Skeletal muscle tissue (tissue), 4 donors: ENCODE results near the gene ZBTB33. TPM values are rescaled to one million over a fixed set of nuclear protein-coding genes. Genes with fewer than 3 reads are reported as not detected.
A peak's percentile ranks its signal among the peaks of the same experiment; 100 is the strongest.

Source experiments
- H3K27ac ChIP-seq: one replicate; pipeline ENCODE4 v1.7.0; 2013; ENCODE audit warnings: mild to moderate bottlenecking, low read depth, low read length, inconsistent platforms
- H3K27me3 ChIP-seq, 3 donors: one replicate each; pipeline ENCODE4 v1.7.0; 2013; ENCODE audit warnings: low read length in 3 of 3; ENCODE audit not compliant: control insufficient read depth in 3 of 3, insufficient read depth in 3 of 3
- H3K36me3 ChIP-seq, 3 donors: one replicate each; pipeline ENCODE4 v1.7.0; 2013; ENCODE audit warnings: low read length in 3 of 3; ENCODE audit not compliant: control insufficient read depth in 3 of 3, insufficient read depth in 3 of 3
- H3K4me1 ChIP-seq, 3 donors: one replicate each; pipeline ENCODE4 v1.7.0; 2013; ENCODE audit warnings: low read length in 3 of 3, mild to moderate bottlenecking in 3 of 3; ENCODE audit not compliant: control insufficient read depth in 3 of 3, insufficient read depth in 3 of 3
- H3K4me3 ChIP-seq, 3 donors: one replicate each; pipeline ENCODE4 v1.7.0; 2013; ENCODE audit warnings: low read length in 3 of 3
- H3K9ac ChIP-seq, 3 donors: one replicate each; pipeline ENCODE4 v1.7.0; 2013; ENCODE audit warnings: low read length in 3 of 3, mild to moderate bottlenecking in 3 of 3, moderate library complexity in 2 of 3, low read depth in 1 of 3
- H3K9me3 ChIP-seq, 3 donors: one replicate each; pipeline ENCODE4 v1.7.0; 2013; ENCODE audit warnings: low read length in 3 of 3; ENCODE audit not compliant: control insufficient read depth in 3 of 3
- total RNA-seq: library from RNA; depleted of rRNA; stranded (reverse); fragments of >200 nt; gene quantifications from one replicate; pipeline ENCODE4 v1.2.3, GENCODE V29; 2014
- donor health status: Osteomylitis.

The ZBTB33 gene, protein sequence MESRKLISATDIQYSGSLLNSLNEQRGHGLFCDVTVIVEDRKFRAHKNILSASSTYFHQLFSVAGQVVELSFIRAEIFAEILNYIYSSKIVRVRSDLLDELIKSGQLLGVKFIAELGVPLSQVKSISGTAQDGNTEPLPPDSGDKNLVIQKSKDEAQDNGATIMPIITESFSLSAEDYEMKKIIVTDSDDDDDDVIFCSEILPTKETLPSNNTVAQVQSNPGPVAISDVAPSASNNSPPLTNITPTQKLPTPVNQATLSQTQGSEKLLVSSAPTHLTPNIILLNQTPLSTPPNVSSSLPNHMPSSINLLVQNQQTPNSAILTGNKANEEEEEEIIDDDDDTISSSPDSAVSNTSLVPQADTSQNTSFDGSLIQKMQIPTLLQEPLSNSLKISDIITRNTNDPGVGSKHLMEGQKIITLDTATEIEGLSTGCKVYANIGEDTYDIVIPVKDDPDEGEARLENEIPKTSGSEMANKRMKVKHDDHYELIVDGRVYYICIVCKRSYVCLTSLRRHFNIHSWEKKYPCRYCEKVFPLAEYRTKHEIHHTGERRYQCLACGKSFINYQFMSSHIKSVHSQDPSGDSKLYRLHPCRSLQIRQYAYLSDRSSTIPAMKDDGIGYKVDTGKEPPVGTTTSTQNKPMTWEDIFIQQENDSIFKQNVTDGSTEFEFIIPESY
- 10.4 TPM for total RNA-seq

DNA sequence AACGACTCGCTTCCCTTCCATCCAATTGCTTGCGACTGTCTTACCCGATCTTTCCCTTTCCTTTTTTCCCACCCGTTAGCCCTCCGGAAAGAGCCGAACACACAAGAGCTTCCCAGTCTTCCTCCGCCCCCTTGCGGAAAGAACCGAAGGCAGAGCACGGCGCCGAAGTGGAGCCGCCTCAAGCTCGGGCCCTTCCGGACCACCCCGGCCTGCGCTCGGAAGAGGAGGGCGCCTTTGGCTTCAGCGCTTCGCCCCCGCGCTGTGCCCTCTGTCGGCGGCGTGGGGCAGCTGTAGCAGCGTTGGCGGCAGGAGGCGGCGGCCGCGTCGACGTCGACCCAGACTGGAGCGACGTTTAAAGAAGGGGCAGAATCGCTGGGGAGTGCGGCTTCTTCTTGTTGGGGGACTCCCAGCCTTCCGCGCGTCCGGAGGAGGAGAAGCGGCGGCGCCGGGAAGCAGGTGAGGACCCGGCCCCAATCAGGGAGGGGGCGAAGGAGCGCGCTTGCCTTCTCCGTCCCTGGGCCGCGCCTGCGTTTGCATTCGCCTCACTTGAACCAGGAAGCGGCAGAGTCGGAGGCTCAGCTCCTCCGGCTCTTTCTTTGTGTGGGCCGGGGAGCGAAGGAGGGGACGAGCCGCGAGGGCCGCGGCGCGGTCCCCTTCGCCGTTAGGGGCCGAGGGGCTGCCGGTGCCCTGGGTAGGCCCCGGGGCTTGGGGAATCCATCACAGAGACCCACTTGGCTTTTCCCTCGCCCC, at the start of gene ZBTB33:
TSS of gene ZBTB33 (plus strand) at position 291 of the 750 bp plus-strand sequence. CDS start 2,604 bp downstream, outside the sequence.
- Histone ChIP-seq H3K27me3 (peaks cover 0 to 2% (median 0%) of the 10 kb centered on the region in 3 donors), H3K36me3 (peaks cover 0 to 9% (median 5%) of the 10 kb centered on the region in 3 donors), H3K4me1 (peaks cover 0 to 2% (median 0%) of the 10 kb centered on the region in 3 donors), H3K9me3 (no peaks in the 10 kb centered on the region), H3K4me3 (peak within 1 kb of the TSS; percentile 73 to 84 (median 83)), H3K9ac (peak within 1 kb of the TSS; percentile 70 to 84 (median 77)), H3K27ac (peak within 1 kb of the TSS; percentile 75)

DNA sequence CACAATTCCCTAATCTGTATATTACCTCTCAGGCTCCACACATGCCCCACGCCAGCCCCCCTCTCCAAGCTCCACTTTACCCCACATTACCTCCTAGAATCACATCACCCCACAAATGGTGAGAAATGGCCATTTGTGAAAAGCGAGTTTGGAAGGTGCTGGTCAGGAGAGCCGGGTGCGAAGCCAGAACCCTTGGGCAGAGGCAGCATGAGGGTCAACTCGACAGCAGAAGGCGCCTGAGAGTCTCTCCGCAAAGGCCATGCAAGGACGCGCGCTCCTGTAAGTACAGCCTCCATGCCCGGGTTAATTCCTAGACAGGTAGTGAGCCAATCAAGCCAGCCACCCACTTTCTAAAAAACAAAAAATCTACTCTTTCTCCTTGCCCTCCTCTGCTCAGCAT, 49.8 kb upstream of the ZBTB33 start:
- Histone ChIP-seq H3K4me1 (no peaks in the 10 kb centered on the region), H3K4me3 (no peak overlapping the region), H3K27me3 (no peaks in the 10 kb centered on the region), H3K9ac (no peak overlapping the region), H3K27ac (no peak overlapping the region), H3K9me3 (no peaks in the 10 kb centered on the region), H3K36me3 (no peaks in the 10 kb centered on the region)

DNA sequence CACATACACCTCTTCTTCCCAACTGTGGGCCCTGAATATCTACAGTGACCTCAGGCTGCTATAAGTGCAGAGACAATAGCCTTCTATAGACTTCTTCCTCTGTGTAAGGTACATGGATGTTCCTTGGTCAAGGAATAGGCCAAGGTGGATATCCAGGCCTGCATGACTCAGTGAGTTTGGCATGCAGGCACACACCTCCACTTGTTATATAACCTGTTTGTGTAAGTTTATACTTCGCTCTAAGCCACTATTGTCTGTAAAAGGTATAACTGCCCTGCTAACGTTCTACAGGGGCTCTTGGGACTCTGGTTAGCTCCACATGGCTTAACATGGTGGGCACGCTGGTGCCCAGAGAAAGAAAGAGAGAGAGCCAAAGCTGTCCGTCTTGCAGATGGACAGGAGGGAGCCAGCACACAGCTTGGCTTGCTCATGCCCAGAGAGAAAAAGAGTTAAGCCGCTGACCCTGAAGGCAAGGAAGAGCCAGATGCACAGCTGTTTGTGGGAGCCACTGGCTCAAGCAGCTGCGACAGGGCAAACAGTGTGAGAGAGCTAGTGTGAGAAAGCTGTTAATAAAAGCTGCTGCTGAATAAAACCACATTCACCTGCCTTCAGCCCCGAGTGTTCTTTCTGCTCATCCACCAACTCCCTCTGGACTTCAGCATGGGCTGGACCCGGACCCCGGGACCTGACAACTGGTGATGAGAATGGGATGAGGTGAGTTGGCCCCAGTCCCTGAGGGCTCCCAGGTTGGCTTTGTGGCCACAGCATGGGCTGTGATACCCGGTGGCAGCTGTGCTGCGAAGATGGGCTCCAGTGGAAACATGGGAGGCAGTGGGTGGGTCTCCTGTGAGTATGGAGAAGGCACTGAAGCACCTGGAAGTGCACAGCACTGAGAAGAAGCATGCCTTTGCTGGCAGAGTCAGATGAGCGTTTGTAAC, 44.5 kb upstream of the ZBTB33 start:
- peaks cover 0 to 2% (median 0%) of the 10 kb centered on the region in 3 donors for H3K4me1 ChIP-seq
- no peak overlapping the region for H3K27ac ChIP-seq
- no peak overlapping the region for H3K4me3 ChIP-seq
- no peak overlapping the region for H3K9ac ChIP-seq
- no peaks in the 10 kb centered on the region for H3K27me3 ChIP-seq
- H3K36me3 ChIP-seq = no peaks in the 10 kb centered on the region
- H3K9me3 ChIP-seq = no peaks in the 10 kb centered on the region

DNA sequence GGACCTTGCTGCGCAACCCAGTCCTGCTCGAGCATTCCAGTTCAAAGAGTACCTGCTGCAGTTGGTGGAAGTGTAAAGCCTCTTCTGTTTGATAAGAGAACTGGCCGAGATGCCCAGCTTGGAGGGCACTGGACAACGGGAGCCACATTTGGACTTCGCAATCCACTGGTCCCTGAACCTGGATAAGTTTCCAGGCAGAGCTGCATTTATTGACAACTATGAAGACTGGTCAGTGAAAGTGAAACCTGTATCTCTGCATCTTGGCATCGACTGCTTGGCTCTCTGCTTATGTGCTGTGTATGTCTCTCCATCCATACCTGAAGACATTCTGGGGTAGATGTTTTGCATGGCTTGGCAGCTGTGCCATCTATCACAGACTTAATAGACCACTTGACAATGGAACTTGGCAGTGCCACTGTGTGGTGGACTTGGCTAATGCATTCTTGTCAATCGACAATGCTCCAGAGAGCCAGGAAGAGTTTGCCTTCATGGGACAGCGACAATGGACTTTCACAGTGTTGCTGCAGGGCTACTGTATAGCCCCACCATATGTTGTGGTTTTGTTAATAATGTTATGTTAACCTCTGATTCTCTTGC, 43.5 kb upstream of the ZBTB33 start:
- Histone ChIP-seq H3K9me3 (no peaks in the 10 kb centered on the region), H3K27ac (no peak overlapping the region), H3K4me1 (peaks cover 0 to 2% (median 0%) of the 10 kb centered on the region in 3 donors), H3K36me3 (no peaks in the 10 kb centered on the region), H3K27me3 (no peaks in the 10 kb centered on the region), H3K9ac (no peak overlapping the region), H3K4me3 (no peak overlapping the region)

DNA sequence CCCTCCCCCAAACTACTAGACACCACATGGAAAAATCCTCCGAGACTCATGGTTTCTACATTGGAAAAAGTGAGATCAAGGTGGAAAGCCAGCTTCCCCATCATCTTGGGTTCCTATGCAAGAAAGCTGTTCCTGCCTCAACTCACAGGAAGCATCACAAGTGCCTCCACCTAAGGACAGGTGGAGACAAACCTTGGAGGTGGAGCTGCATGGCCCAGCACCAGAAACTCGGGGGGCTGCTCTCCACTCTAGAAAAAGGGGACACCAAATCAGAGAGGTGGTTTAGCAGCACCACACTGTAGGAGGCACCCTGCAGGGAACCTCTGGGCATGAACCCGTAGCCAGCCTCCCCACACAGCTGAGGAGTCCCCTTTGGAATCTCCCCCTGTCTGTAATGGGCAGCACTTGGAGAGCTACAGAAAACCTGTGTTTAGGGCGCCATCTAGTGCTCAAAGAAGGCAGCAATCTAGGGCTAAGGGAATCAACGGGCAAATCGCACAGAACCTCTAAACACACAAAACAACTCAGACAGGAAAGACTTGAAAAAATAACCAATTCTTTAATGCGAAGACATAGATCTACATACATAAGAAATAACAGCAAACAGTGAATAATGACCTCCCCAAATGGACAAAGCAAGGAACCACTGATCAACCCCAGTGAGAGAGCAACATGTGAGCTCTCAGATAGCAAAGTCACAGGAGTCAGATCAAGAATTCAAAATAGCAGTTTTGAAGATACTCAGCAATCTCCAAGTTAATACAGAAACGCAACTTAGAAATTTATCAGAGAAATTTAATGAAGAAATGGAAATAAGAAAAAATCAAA, 37.0 kb upstream of the ZBTB33 start:
- no peak overlapping the region for H3K9ac ChIP-seq
- H3K36me3 ChIP-seq = no peaks in the 10 kb centered on the region
- H3K4me1 ChIP-seq = no peaks in the 10 kb centered on the region
- H3K27ac ChIP-seq = no peak overlapping the region
- H3K9me3 ChIP-seq = no peaks in the 10 kb centered on the region
- no peak overlapping the region for H3K4me3 ChIP-seq
- no peaks in the 10 kb centered on the region for H3K27me3 ChIP-seq

- no peaks in the 10 kb centered on the region for H3K36me3 ChIP-seq
- no peaks in the 10 kb centered on the region for H3K9me3 ChIP-seq
- no peak overlapping the region for H3K27ac ChIP-seq
- H3K4me3 ChIP-seq = no peak overlapping the region
- no peaks in the 10 kb centered on the region for H3K4me1 ChIP-seq
- no peak overlapping the region for H3K9ac ChIP-seq
- H3K27me3 ChIP-seq = no peaks in the 10 kb centered on the region
Measured at GRCh38 chrX:120223374-120223773, 27.2 kb upstream of the ZBTB33 start.

DNA sequence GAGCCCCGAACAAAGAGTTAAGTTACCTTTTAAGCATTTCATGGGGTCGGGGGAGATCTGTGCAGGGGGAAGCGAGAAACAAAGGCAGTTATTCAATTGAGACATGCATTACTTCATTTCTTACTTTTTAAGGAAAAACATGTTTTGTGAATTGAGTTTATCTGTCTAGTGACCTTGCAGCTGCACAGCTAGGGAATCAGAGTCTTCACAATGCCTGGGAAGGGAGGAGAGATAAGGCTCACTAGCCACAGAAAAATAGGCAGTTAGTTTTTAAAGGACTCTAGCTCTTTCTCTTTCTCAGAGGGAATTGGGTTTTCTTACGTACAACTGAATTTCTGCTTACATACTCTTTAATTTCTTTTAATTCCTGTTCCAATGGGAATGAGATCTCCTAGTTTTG, 26.2 kb upstream of the ZBTB33 start:
- Histone ChIP-seq H3K4me1 (no peaks in the 10 kb centered on the region), H3K36me3 (no peaks in the 10 kb centered on the region), H3K4me3 (no peak overlapping the region), H3K9ac (no peak overlapping the region), H3K9me3 (no peaks in the 10 kb centered on the region), H3K27me3 (no peaks in the 10 kb centered on the region), H3K27ac (no peak overlapping the region)

DNA sequence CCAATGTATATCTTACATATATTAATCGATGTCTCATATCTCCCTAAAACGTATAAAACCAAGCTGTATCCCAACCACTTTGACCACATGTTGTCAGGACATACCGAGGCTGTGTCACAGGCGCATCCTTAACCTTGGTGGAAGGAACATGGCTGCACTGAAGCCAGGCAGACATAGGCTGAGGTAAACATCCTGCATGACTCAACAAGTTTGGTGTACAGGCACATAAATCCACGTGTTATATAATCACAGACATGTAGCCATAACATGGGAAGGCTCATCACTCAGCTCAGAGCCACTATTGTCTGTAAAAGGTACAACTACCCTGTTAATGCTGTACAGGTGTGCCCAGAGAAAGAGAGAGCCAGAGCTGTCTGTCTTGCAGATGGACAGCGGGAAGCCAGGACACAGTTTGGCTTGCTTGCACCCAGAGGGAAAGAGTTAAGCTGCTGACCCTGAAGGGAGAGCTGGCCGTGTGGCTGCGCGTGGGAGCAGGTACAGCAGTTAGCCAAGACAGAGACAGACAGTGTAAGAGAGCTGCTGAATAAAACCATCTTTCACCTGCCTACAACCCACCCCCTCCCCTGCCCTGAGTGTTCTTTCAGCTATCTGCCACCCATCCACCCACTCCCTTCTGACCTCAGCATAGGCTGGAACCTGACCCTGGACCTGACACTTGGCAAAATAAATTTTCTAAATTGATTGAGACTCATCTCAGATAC, 22.3 kb upstream of the ZBTB33 start:
- no peaks in the 10 kb centered on the region for H3K27me3 ChIP-seq
- no peaks in the 10 kb centered on the region for H3K9me3 ChIP-seq
- no peaks in the 10 kb centered on the region for H3K36me3 ChIP-seq
- no peaks in the 10 kb centered on the region for H3K4me1 ChIP-seq
- H3K27ac ChIP-seq = no peak overlapping the region
- no peak overlapping the region for H3K9ac ChIP-seq
- no peak overlapping the region for H3K4me3 ChIP-seq
